Body of pancreas (tissue), 4 donors: ENCODE results near the gene CLCF1. TPM values are rescaled to one million over a fixed set of nuclear protein-coding genes. Genes with fewer than 3 reads are reported as not detected.

ENCODE experiments used
- ATAC-seq: fragments of 150-250 bp; one replicate; pipeline ENCODE4 v1.9.1; 2016
- DNase-seq, 4 donors: peaks; one replicate each; pipeline ENCODE4 v3.0.0-alpha.2; 2019
- H3K27ac ChIP-seq, 4 donors: fragments of 200-600 bp; sonication (generic); 1 replicate in 3 of 4; 2 replicates in 1 of 4; pipeline versions ENCODE4 v1.5.1 to v1.6.1; 2016 to 2019; ENCODE audit warnings: mild to moderate bottlenecking in 1 of 4, mixed read lengths in 1 of 4, moderate library complexity in 1 of 4
- H3K27me3 ChIP-seq, 2 donors: fragments of 200-600 bp; sonication (generic); one replicate each; pipeline ENCODE4 v1.6.0; 2016; ENCODE audit warnings: mild to moderate bottlenecking in 1 of 2
- H3K36me3 ChIP-seq, 2 donors: fragments of 200-600 bp; sonication (generic); replicated peaks in 1 of 2; 2 replicates each; pipeline ENCODE4 v1.5.1; 2016; ENCODE audit warnings: low read depth in 2 of 2; ENCODE audit not compliant: insufficient read depth in 1 of 2
- H3K4me1 ChIP-seq: fragments of 200-600 bp; sonication (generic); one replicate; pipeline ENCODE4 v1.6.0; 2016
- H3K4me3 ChIP-seq, 2 donors: fragments of 200-600 bp; sonication (generic); 1 replicate in 1 of 2; 2 replicates in 1 of 2; pipeline ENCODE4 v1.5.1; 2016 to 2019
- H3K9me3 ChIP-seq, 3 donors: fragments of 200-600 bp; sonication (generic); 1 replicate in 2 of 3; 2 replicates in 1 of 3; pipeline ENCODE4 v1.5.1; 2016
- CTCF ChIP-seq, 7 experiments: fragments of 450-650 bp in 4 of 7; fragments of 200-600 bp in 3 of 7; sonication (generic) in 3 of 7; IDR thresholded peaks; one replicate each; pipeline ENCODE4 v1.5.1; 2016 to 2019; ENCODE audit warnings: antibody characterized with exemption in 7 of 7
- POLR2A ChIP-seq, 3 donors: fragments of 450-650 bp; IDR thresholded peaks; one replicate each; pipeline ENCODE4 v1.6.1; 2016; ENCODE audit warnings: antibody characterized with exemption in 3 of 3, mild to moderate bottlenecking in 2 of 3
- WGBS, 2 donors: methylation state at CpG; one replicate each; pipeline ENCODE4 v1.1.5; 2017; 5-methylcytosine and 5-hydroxymethylcytosine counted together
- intact Hi-C: fragments of 100-400 bp; cut with DNase I; formaldehyde crosslinking; loops from one replicate; pipeline ENCODE4 v1.15.1; 2023
- total RNA-seq, 2 donors: library from RNA; depleted of rRNA; stranded (reverse); fragments of >200 nt; gene quantifications; one replicate each; pipeline ENCODE4 v1.1.0, GENCODE V29; 2016

CLCF1 gene
- total RNA-seq, 2 donors from 2014 or later = 2.3 to 14.5 TPM

- peak; percentile 36 for ATAC-seq
- H3K27ac ChIP-seq = peak overlapping the region in 3 of 4 donors; percentile 98 to 100 (median 99)
- peak; percentile 74 to 80 (median 76) for DNase-seq
- peaks cover 51% of the 10 kb centered on the region for H3K4me1 ChIP-seq
- peak; percentile 84 to 98 (median 94) for TF ChIP-seq CTCF (IDR thresholded peaks at IDR 0.05)
- TF ChIP-seq POLR2A (IDR thresholded peaks at IDR 0.05) = peak in 1 of 3 donors; percentile 36
- intact Hi-C loops = no loop called here
- no peaks in the 10 kb centered on the region for H3K36me3 ChIP-seq
- H3K9me3 ChIP-seq = no peaks in the 10 kb centered on the region
- H3K27me3 ChIP-seq = no peaks in the 10 kb centered on the region
- 0 to 26% methylated on average over 1 to 3 of the region's 3 CpGs for WGBS, 2 donors
- H3K4me3 ChIP-seq = no peak overlapping the region
Observed at GRCh38 chr11:67356864-67357561, 16.4 kb downstream of the CLCF1 start.

DNA sequence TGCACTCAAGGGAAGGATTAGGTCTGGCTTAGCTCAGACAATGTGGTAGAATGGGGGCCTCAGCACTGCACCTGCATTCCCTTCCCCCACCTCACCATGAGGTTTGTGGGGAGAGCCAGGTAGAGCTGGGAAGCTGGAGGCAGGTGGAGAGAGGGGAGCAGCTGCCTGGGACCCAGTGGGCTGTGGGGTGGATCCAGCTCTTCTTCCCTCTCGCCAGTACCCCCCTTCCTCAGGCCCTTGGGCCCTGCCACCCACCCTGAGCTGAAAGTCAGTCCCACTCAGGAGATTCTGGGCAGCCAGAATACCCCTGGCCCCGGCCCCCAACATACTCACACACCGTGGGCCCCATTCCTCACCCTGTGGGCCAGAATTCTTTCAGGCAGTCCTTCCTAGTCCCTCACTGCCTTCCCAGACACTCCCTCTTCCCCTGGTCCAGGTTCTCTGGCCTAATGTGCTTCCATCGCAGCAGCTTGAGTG lies 17.0 kb downstream of the CLCF1 start:
- 29 to 43% methylated on average over 4 of the region's 4 CpGs for WGBS, 2 donors

GRCh38 chr11:67355794-67356386 lies 17.5 kb downstream of the CLCF1 start:
- Histone ChIP-seq H3K36me3 (no peaks in the 10 kb centered on the region), H3K27me3 (no peaks in the 10 kb centered on the region), H3K4me1 (peaks cover 62% of the 10 kb centered on the region), H3K9me3 (no peaks in the 10 kb centered on the region), H3K27ac (peak overlapping the region; percentile 98 to 100 (median 98)), H3K4me3 (no peak overlapping the region)
- 47 to 63% methylated on average over 2 to 4 of the region's 4 CpGs for WGBS, 2 donors
- no peak for TF ChIP-seq CTCF (IDR thresholded peaks at IDR 0.05)
- no peak for TF ChIP-seq POLR2A (IDR thresholded peaks at IDR 0.05)
- intact Hi-C loops = no loop called here
- ATAC-seq = no peak
- no peak for DNase-seq

More for the DNA sequence above, 17.0 kb downstream of the CLCF1 start:
- TF ChIP-seq CTCF (IDR thresholded peaks at IDR 0.05) (no peak), POLR2A (IDR thresholded peaks at IDR 0.05) (no peak)
- intact Hi-C loops = no loop called here
- H3K4me1 ChIP-seq = peaks cover 57% of the 10 kb centered on the region
- ATAC-seq (no peak), DNase-seq (no peak)
- no peak overlapping the region for H3K4me3 ChIP-seq
- no peaks in the 10 kb centered on the region for H3K27me3 ChIP-seq
- H3K27ac ChIP-seq = peak overlapping the region; percentile 98 to 100 (median 98)
- no peaks in the 10 kb centered on the region for H3K9me3 ChIP-seq
- no peaks in the 10 kb centered on the region for H3K36me3 ChIP-seq

DNA sequence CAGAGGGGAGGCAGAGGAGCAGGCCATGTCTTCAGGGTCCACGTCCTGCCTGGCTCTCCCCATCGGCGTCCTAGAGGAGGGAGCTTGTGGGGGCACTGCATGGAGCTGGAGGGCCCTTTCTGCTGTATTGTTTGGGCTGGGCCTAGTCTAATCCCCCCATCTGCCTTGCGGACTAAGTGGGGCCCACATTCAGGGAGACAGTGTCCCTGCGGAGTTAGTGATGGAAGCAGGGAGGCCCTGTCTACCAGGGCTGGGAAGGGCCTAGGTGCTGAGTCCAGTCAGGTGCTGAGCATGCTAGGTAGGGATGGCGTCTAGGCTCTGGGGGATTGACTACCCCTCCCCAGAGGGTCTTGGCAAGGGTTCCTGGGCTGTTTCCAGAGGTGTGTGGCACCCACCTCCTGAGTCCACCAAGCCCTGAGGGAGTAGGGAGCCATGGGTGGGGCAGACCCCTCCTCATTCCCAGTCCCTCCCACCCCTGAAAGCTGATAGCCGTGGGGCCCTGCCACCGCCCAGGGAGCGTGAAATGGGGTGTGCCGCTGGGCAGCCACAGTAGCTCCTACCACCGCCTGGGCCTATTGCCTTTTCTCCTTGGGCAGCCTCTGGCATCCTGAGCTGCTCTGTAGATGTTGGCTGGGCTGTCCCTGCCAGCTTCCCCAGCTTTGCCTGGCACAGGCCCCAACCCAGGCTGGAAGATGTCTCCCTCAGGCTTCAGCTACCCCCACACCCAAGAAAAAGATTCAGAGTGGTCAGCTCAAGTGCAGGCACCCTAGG lies 18.2 kb downstream of the CLCF1 start:
- ATAC-seq = no peak
- Histone ChIP-seq H3K4me3 (no peak overlapping the region), H3K4me1 (peaks cover 67% of the 10 kb centered on the region), H3K36me3 (no peaks in the 10 kb centered on the region), H3K27me3 (no peaks in the 10 kb centered on the region), H3K27ac (peak overlapping the region; percentile 98 to 100 (median 98)), H3K9me3 (no peaks in the 10 kb centered on the region)
- peak in 1 of 4 donors; percentile 30 for DNase-seq
- intact Hi-C loops = no loop called here
- WGBS, 2 donors = 73 to 83% methylated on average over 2 to 11 of the region's 11 CpGs
- TF ChIP-seq CTCF (IDR thresholded peaks at IDR 0.05) (no peak), POLR2A (IDR thresholded peaks at IDR 0.05) (no peak)
